NCI-H82 treated with DMSO at 0.1 percent for 48 hours (cell line): ENCODE measurements around the gene ZNF362.
A peak's percentile ranks its signal among the peaks of the same experiment; 100 is the strongest.

Experiments used
- DNase-seq: peaks from one replicate; lab custom pipeline; 2025; ENCODE audit not compliant: unreplicated experiment; lab: John Stamatoyannopoulos, UW

ZNF362 gene, protein sequence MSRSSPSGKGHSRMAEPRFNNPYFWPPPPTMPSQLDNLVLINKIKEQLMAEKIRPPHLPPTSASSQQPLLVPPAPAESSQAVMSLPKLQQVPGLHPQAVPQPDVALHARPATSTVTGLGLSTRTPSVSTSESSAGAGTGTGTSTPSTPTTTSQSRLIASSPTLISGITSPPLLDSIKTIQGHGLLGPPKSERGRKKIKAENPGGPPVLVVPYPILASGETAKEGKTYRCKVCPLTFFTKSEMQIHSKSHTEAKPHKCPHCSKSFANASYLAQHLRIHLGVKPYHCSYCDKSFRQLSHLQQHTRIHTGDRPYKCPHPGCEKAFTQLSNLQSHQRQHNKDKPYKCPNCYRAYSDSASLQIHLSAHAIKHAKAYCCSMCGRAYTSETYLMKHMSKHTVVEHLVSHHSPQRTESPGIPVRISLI

DNA sequence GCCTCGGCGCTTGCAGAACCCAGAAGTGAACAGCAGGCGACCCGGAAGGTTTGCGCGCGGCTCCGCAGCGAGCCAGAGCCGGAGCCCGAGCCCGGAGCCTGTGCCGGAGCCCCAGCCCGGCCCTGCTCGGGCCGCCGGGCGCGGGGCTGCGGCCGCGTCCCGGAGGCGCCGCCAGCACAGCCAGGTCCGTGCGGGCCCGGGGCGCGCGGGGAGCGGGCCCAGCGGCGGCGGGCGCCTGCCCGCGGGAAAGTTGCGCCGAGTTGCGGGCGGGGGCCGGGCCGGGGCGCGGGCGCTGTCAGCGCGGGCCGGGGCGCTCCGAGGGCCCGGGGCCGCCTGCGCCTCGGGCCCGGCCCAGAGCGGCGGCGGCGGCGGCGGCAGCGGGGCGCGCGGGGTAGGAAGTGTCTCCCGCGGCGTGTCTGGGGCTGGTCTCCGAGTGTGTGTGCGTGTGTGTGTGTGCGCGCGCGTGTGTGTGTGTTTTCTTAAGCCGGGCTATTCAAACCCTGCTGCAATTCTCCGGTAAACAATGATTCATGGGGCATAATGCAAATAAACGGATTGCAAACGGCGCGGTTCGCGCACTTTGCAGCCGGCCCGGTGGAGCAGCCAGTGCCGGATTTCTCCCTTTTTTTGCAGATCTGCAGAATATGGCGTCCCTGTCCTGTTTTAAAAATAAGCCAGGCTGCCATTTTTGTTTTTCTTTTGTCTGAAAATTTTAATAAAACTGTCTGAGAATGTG, at the start of gene ZNF362:
TSS of gene ZNF362 (plus strand) at position 22 of the 736 bp plus-strand sequence. CDS start 14,083 bp downstream, outside the sequence.
- DNase-seq, result peak; percentile 55

GRCh38 chr1:33211972-33212371, 44.3 kb upstream of the ZNF362 start:
- DNase-seq, result no peak

- peak; percentile 98 for DNase-seq
These were observed 36.2 kb upstream of the ZNF362 start for GRCh38 chr1:33219886-33220661.

DNA sequence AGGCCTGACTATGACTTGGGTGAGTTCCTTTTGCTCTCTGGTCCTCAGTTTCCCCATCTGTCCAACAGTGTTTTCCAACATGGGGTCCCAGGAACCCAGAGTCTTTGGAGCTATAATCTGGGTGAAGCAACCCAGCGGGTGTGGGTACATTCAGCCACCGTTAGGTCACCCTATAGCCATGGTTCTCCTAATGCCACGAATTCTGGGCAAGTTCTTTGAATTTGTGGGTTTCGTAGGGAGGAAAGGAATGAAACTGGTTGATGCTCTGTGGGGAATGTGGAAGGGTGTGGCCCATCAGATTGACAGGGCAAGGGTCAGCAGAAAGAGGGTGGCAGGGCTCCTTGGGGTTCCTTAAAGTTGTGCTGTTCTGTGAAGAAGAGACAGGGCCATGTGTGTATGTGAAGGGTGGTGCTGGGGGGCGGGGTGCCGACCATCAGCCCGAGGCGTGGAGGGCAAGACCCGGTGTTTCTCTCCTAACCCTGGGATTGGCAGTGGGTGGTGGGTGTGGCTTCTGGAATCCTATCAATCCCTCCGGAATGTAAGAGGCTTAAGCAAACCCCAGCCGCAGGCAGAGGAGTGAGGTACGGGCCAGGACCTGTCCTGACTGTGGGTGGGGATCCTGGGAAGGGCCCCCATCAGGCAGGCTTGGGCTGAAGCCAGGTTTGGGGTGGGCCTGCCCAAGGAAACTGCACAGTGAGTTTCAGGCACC, 35.5 kb upstream of the ZNF362 start:
- peak; percentile 79 for DNase-seq

- DNase-seq, result no peak
These were observed 34.9 kb upstream of the ZNF362 start for GRCh38 chr1:33221385-33221758.

DNA sequence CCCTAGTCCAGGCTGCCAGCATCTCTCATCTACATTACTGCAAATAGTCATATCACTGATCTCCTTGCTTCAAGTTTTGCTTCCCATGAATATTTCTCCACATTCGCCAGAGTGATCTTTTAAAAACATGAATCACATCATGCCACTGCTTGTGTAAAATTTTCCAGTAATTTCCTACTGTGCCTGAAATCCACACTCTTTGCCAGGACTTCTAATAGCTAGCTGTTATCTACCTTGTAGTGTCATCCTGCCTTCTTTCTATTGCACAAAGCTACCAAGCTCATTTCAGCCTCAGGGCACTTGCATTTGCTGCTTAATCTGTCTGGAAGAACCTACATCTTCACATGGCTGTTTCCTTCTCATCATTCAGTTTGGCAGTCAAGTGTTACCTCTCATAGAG, 33.9 kb upstream of the ZNF362 start:
- DNase-seq, result no peak

- no peak for DNase-seq
These were observed 32.1 kb upstream of the ZNF362 start for GRCh38 chr1:33224166-33224707.

GRCh38 chr1:33225586-33225985, 30.7 kb upstream of the ZNF362 start:
- DNase-seq, result no peak

- peak; percentile 71 for DNase-seq
These were observed 27.3 kb upstream of the ZNF362 start for GRCh38 chr1:33228935-33229487.

DNA sequence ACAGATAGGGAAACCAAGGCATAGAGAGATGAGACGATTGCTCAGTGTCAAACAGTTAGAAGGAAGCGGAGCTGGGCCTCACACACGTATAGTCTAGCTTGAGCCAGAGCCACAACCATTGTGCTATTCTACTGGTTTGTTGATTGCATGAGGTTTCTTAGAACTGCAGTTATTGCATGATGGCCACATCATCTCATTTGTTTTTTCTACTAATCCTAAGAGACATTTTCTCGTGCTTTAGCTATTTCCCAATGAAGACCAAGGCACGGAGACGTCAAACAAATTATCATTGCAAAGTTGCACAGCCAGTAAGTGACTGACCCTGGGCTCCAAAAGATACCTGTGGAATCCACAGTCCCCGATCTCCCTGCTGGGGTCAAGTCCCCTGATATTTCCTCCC, 25.1 kb upstream of the ZNF362 start:
- DNase-seq, result no peak

DNA sequence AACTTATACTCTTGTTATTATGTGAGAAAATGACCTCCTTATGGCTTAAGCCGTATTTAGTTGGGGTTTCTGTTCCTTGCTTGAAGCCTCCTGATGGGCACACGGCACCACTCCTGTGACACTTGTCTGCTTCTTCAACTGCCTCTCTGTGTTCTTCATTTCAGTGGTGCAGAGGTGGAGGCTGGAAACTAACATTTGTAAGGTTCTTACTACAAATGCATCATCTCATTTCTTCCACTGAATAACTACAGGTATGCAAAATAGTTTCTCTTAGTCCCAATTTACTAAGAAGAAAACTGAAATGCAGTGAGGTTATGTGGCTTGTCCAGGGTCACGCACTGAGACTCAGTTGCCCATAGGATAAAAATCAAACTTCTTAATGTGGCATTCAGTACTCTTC, 23.6 kb upstream of the ZNF362 start:
- no peak for DNase-seq

DNA sequence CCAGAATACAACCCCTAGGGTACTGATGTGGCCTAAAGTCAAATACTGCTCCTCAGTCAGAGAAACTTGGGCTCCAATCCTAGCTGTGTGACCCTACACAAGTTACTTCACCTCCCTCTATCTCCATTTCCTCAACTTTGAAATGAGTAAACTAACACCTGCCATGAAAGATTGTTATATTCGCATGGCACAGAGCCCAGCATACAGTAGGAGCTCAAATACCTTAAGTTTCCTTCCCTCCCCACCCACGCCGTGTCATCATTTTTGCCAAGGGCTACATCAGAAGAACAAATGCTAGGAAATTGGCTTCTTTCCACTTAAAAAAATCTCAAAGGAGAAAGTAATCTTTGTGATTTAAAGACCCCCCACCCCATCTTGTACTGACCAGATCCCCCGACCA, 22.2 kb upstream of the ZNF362 start:
- DNase-seq, result no peak

GRCh38 chr1:33234588-33234990, 21.7 kb upstream of the ZNF362 start:
- DNase-seq, result no peak

DNA sequence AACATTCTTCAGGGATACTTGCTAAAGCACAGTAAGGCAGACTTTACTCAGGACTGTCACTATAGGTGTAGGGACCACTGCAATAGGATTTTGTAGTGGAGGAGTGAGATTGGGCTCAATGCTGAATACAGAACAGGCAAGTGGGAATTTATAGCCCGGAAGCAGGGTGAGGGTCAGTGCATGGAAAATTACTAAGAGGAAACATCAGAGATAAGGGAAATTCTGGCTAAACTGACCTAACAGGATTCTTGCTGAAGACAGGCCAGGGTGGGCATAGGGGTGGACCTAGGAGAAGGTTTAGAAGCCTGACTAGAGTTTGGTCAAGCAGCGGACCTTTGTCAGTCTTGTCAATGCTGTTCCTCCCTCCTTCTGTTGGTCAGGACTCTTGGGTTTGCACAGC, 20.8 kb upstream of the ZNF362 start:
- DNase-seq, result no peak

DNA sequence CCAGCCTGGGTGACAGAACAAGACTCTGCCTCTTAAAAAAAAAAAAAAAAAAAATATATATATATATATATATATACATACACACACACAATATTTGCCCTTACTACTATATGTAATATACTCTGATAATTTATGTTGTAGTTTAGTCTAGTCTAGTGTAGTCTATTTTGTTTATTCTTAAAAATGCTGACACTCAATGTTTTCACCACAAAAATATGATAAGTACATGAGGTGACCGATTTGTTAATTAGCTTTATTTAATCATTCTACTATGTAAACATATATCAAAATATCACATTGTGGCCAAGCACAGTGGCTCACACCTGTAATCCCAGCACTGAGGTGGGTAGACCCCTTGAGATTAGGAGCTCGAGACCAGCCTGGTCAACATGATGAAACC, 19.8 kb upstream of the ZNF362 start:
- DNase-seq, result no peak

DNA sequence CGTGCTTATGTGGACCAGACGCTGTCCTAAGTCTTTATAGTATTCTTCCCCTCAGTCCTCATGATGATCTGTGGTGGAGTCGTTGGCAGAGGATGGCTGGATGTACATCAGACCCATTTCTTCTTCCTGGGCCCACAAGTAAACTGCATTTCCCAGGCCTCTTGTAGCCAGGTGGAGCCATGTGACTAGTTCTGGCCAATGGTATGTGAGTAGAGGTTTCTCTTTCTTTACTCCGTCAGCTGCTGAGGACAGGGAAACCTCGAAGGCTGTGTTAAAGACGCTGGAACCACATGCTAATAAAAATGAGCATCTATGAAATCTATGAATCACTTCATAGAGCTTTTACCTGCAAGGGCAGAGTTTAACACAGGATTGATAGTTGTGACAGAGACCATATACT, 18.7 kb upstream of the ZNF362 start:
- DNase-seq, result no peak

DNA sequence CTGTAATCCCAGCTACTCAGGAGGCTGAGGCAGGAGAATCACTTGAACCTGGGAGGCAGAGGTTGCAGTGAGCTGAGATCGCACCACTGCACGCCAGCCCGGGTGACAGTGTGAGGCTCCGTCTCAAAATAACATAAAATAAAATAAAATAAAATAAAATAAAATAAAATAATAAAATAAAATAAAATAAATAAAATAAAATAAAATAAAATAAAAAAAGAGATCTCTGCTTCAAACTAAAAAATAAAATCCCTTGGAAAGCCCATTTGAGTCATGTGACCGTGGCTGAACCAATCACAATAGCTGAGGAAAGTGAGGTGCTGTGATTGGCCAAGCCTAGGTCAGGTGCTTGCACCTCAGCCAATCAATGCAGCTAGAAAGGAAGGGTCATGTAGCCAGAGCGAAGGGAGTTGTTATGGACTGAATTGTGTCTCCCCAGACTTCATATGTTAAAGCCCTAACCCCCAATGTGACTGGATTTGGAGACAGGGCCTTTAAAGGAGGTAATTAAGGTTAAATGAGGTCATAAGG, 18.0 kb upstream of the ZNF362 start:
- DNase-seq, result peak; percentile 43

DNA sequence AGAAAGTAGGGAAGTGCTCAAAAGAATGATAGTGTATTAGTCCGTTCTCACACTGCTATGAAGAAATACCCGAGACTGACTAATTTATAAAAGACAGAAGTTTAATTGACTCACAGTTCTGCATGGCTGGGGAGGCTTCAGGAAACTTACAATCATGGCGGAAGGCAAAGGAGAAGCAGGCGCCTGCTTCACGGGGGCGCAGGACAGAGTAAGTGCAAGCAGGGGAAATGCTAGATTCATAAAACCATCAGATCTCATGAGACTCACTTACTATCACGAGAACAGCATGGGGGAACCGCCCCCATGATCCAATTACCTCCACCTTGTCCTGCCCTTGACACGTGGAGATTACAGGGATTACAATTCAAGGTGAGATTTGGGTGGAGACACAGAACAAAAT, 16.9 kb upstream of the ZNF362 start:
- peak; percentile 87 for DNase-seq

DNA sequence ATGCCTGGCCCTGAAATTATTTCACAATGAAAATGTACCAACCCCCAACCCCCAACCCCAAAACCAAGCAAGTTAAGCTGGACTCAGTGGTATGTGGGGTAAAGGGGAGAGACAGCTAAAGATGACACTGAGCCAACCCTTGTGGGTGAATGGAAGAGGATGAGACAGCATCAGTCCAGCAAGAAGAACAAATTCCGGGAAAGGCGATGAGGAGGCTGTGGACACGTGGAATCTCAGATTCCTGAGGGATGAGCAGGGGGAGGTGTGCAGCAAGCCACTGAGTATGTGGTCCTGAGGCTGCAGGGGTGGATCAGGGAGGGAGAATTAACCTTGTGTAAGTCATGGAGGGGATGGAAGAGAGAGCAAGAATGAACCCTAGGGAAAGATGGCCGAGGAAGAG, 14.4 kb upstream of the ZNF362 start:
- no peak for DNase-seq

DNA sequence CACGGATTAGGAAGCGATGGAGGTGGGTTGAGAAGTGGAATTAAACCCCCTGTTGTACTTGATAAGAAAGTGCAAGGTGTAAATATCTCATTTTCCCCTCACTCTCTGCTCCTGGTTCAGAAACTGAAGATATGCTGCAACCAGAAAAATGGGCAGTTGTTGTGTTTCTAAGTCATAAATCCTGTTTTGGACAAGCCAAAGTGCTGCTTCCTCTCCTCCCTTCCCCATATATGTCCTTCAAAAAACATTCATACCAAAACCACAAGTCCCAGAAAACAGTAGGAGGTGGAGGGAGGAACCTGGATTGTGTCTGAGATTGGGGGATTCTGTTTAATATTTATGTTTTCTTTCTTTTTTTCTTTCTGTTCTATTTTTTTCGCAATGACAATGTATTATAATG, 13.6 kb upstream of the ZNF362 start:
- no peak for DNase-seq
